ENCODE results near the gene MICB.

MICB gene

DNA sequence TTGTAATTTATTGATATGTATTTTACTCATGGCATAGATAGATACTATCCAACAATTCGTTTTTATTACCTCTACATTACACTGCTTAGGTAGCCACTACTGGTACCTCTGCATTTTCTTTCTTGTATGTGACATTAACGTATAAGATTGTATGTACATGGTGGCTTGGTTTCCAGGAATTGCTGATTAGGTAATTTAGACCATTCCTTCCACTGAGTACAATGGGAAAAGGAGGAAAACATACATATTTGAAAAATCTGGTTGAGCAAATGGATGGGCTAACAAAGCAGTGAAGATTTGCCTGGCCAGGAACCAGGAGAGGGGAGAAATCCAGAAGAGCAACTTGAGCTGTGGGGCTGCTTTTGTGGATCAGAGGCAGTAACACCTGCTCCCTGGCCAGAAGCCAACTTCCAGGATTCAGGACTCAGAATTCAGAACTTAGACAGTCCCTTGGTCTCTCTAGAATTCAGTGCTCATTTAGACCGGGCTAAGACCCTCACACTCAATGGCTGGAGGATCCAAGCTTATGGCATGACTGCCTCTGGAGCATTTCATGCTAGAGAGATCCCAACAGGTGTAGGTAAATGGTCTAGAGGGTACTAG lies 17.9 kb upstream of the MICB start:
- TF ChIP-seq EZH2phosphoT487 (IDR thresholded peaks at IDR 0.05; ENCODE audit: borderline replicate concordance) (no peak), CTCF (conservative IDR thresholded peaks at IDR 0.05; ENCODE audit: low read length) (no peak)
- Histone ChIP-seq H3K27me3 (ENCODE audit: insufficient read depth, low read length, poor library complexity, severe bottlenecking) (no peaks in the 10 kb centered on the region), H3K9ac (ENCODE audit: low read depth, low read length, poor library complexity, severe bottlenecking) (no peak overlapping the region), H3F3A (ENCODE audit: low read depth) (no peaks in the 10 kb centered on the region), H4K20me1 (ENCODE audit: insufficient read depth, low read length, poor library complexity, severe bottlenecking) (no peaks in the 10 kb centered on the region), H3K36me3 (ENCODE audit: insufficient read depth, low read length) (no peaks in the 10 kb centered on the region), H3K9me2 (replicated peaks; ENCODE audit: low read depth, low read length) (no peaks in the 10 kb centered on the region), H3K4me2 (ENCODE audit: low read depth, low read length, poor library complexity, severe bottlenecking) (no peak overlapping the region), H3K9me3 (ENCODE audit: insufficient read depth, low read depth, low read length) (no peaks in the 10 kb centered on the region), H3K79me2 (ENCODE audit: insufficient read depth, low read length) (no peaks in the 10 kb centered on the region), H3K4me1 (ENCODE audit: insufficient read depth, low read length, poor library complexity, severe bottlenecking) (no peaks in the 10 kb centered on the region), H2AFZ (ENCODE audit: low read length) (no peak overlapping the region), H3K4me3 (ENCODE audit: low read length, poor library complexity, severe bottlenecking) (no peak overlapping the region)

DNA sequence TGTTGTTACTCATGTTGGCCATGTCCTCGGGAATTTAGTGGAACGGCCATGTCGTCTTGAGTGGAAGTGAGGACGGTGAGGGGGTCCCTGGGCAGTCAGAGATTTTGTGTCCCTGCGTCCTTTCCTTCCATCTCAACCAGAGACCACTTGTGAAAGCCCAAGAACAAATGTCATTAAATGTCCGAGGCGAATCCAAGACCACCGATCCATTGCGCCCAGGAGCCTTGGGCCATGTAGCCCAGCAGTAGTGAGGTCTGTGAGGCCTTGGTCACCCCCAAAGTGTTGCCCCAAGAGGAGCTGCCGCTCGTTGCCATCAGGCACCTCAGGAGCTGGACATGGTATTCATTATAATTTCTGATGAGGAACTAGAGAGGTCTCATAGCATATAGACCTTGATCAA lies 17.4 kb upstream of the MICB start:
- no peaks in the 10 kb centered on the region for H3K27me3 ChIP-seq (ENCODE audit: insufficient read depth, low read length, poor library complexity, severe bottlenecking)
- no peaks in the 10 kb centered on the region for H3K9me2 ChIP-seq (replicated peaks; ENCODE audit: low read depth, low read length)
- no peaks in the 10 kb centered on the region for H4K20me1 ChIP-seq (ENCODE audit: insufficient read depth, low read length, poor library complexity, severe bottlenecking)
- H3K36me3 ChIP-seq (ENCODE audit: insufficient read depth, low read length): no peaks in the 10 kb centered on the region
- H3K4me2 ChIP-seq (ENCODE audit: low read depth, low read length, poor library complexity, severe bottlenecking): no peak overlapping the region
- H3K4me1 ChIP-seq (ENCODE audit: insufficient read depth, low read length, poor library complexity, severe bottlenecking): no peaks in the 10 kb centered on the region
- H3K4me3 ChIP-seq (ENCODE audit: low read length, poor library complexity, severe bottlenecking): no peak overlapping the region
- no peak overlapping the region for H2AFZ ChIP-seq (ENCODE audit: low read length)
- H3K9ac ChIP-seq (ENCODE audit: low read depth, low read length, poor library complexity, severe bottlenecking): no peak overlapping the region
- H3K79me2 ChIP-seq (ENCODE audit: insufficient read depth, low read length): no peaks in the 10 kb centered on the region
- no peaks in the 10 kb centered on the region for H3F3A ChIP-seq (ENCODE audit: low read depth)
- TF ChIP-seq CTCF (conservative IDR thresholded peaks at IDR 0.05; ENCODE audit: low read length) (no peak), EZH2phosphoT487 (IDR thresholded peaks at IDR 0.05; ENCODE audit: borderline replicate concordance) (no peak)
- H3K9me3 ChIP-seq (ENCODE audit: insufficient read depth, low read depth, low read length): no peaks in the 10 kb centered on the region

- Histone ChIP-seq H3K4me2 (ENCODE audit: low read depth, low read length, poor library complexity, severe bottlenecking) (no peak overlapping the region), H3K4me1 (ENCODE audit: insufficient read depth, low read length, poor library complexity, severe bottlenecking) (no peaks in the 10 kb centered on the region), H3K9ac (ENCODE audit: low read depth, low read length, poor library complexity, severe bottlenecking) (no peak overlapping the region), H3K4me3 (ENCODE audit: low read length, poor library complexity, severe bottlenecking) (no peak overlapping the region), H3K27me3 (ENCODE audit: insufficient read depth, low read length, poor library complexity, severe bottlenecking) (no peaks in the 10 kb centered on the region), H4K20me1 (ENCODE audit: insufficient read depth, low read length, poor library complexity, severe bottlenecking) (no peaks in the 10 kb centered on the region), H3F3A (ENCODE audit: low read depth) (no peaks in the 10 kb centered on the region), H3K79me2 (ENCODE audit: insufficient read depth, low read length) (no peaks in the 10 kb centered on the region), H3K9me3 (ENCODE audit: insufficient read depth, low read depth, low read length) (no peaks in the 10 kb centered on the region), H2AFZ (ENCODE audit: low read length) (no peak overlapping the region), H3K36me3 (ENCODE audit: insufficient read depth, low read length) (no peaks in the 10 kb centered on the region), H3K9me2 (replicated peaks; ENCODE audit: low read depth, low read length) (no peaks in the 10 kb centered on the region)
- TF ChIP-seq CTCF (conservative IDR thresholded peaks at IDR 0.05; ENCODE audit: low read length) (no peak), EZH2phosphoT487 (IDR thresholded peaks at IDR 0.05; ENCODE audit: borderline replicate concordance) (no peak)
These were observed 14.6 kb upstream of the MICB start for GRCh38 chr6:31483392-31483791.
